Neural progenitor cell (in vitro differentiated cells): Measurements from ENCODE around the gene KCNAB1. TPM values are rescaled to one million over a fixed set of nuclear protein-coding genes. Genes with fewer than 3 reads are reported as not detected.

Experiments
- DNase-seq: peaks from one replicate; pipeline ENCODE4 v3.0.0-alpha.2; 2016; ENCODE audit warnings: low spot score
- H2AFZ ChIP-seq: fragments of 200-600 bp; sonication (generic); replicated peaks from 2 replicates; pipeline ENCODE4 v1.6.1; 2016; ENCODE audit warnings: antibody characterized with exemption
- H3F3A ChIP-seq: fragments of 200-600 bp; sonication (generic); 2 replicates; pipeline ENCODE4 v1.6.1; 2016; ENCODE audit warnings: antibody characterized with exemption, low read depth
- H3K27ac ChIP-seq: fragments of 200-600 bp; sonication (generic); 2 replicates; pipeline ENCODE4 v1.5.1; 2016; ENCODE audit warnings: mild to moderate bottlenecking
- H3K27me3 ChIP-seq: fragments of 200-600 bp; sonication (generic); 2 replicates; pipeline ENCODE4 v1.6.1; 2016; ENCODE audit warnings: mild to moderate bottlenecking, moderate library complexity
- H3K36me3 ChIP-seq: fragments of 200-600 bp; sonication (generic); 2 replicates; pipeline ENCODE4 v1.5.1; 2016
- H3K4me1 ChIP-seq: fragments of 200-600 bp; sonication (generic); 2 replicates; pipeline ENCODE4 v1.6.1; 2016; ENCODE audit warnings: mixed run types
- H3K4me2 ChIP-seq: fragments of 200-600 bp; sonication (generic); 2 replicates; pipeline ENCODE4 v1.6.1; 2016
- H3K4me3 ChIP-seq: fragments of 200-600 bp; sonication (generic); 2 replicates; pipeline ENCODE4 v1.5.1; 2016
- H3K79me2 ChIP-seq: fragments of 200-600 bp; sonication (generic); 2 replicates; pipeline ENCODE4 v1.6.1; 2016; ENCODE audit warnings: low read depth
- H3K9ac ChIP-seq: fragments of 200-600 bp; sonication (generic); 2 replicates; pipeline ENCODE4 v1.6.1; 2016
- H3K9me3 ChIP-seq: fragments of 200-600 bp; sonication (generic); 2 replicates; pipeline ENCODE4 v1.5.1; 2016; ENCODE audit warnings: low read depth
- H4K20me1 ChIP-seq: fragments of 200-600 bp; sonication (generic); 2 replicates; pipeline ENCODE4 v1.6.1; 2016; ENCODE audit warnings: low read depth
- H3K27ac Mint-ChIP-seq: 3 replicates; pipeline ENCODE4 v1.8.0; 2021; ENCODE audit warnings: mixed read lengths
- H3K27me3 Mint-ChIP-seq: 2 replicates; pipeline ENCODE4 v1.8.0; 2022; ENCODE audit warnings: low read depth, mild to moderate bottlenecking, inconsistent platforms, moderate library complexity, mixed read lengths; ENCODE audit not compliant: insufficient read depth
- H3K36me3 Mint-ChIP-seq: 3 replicates; pipeline ENCODE4 v1.8.0; 2021; ENCODE audit warnings: mixed read lengths
- H3K4me1 Mint-ChIP-seq: 3 replicates; pipeline ENCODE4 v1.8.0; 2021; ENCODE audit warnings: mixed read lengths
- H3K4me3 Mint-ChIP-seq: 3 replicates; pipeline ENCODE4 v1.8.0; 2021; ENCODE audit warnings: mild to moderate bottlenecking, moderate library complexity, mixed read lengths
- H3K9me3 Mint-ChIP-seq: 3 replicates; pipeline ENCODE4 v1.8.0; 2020; ENCODE audit warnings: mixed read lengths
- EZH2 ChIP-seq: fragments of 200-600 bp; sonication (generic); IDR thresholded peaks from 2 replicates; pipeline ENCODE4 v1.6.1; 2017; ENCODE audit warnings: antibody characterized with exemption, mild to moderate bottlenecking, moderate library complexity
- EZH2phosphoT487 ChIP-seq: fragments of 200-600 bp; sonication (generic); IDR thresholded peaks from 2 replicates; pipeline ENCODE4 v1.6.1; 2017; ENCODE audit warnings: antibody characterized with exemption
- total RNA-seq: library from RNA; depleted of rRNA; stranded (reverse); fragments of >200 nt; gene quantifications from 2 replicates; pipeline ENCODE4 v1.2.3, GENCODE V29; 2015; ENCODE audit warnings: low replicate concordance
- TF ChIP-seq, protein P1 (sequence below): fragments of 200-600 bp; sonication (generic); IDR thresholded peaks from 2 replicates; pipeline ENCODE4 v1.5.1; 2017; ENCODE audit warnings: antibody characterized with exemption, mild to moderate bottlenecking

Gene KCNAB1
- total RNA-seq, 1 donor from 2014 or later, result 0.24 TPM

DNA sequence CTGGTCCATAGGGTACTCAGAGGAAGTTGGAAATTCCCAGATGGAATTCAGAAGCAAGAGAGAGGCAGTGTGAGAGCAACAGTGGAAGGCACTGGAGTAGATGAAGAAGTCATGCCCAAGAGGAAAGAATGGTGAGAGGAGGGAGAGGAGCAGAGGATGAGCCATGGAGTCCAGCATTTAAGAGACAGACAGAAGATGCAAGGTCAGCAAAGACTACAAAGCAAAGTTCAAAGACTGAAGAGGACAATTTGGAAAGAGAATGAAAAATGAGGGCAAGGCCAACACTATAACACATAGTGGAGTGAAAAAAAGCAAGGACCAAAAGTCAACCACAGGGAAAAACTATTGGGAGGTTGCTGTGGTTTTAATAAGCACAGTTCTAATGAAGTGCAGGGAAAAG, 255.8 kb downstream of the KCNAB1 start:
- H3K4me1 Mint-ChIP-seq, result peaks cover 13% of the 10 kb centered on the region
- peaks cover 40% of the 10 kb centered on the region for H3K4me1 ChIP-seq
- no peak overlapping the region for H3K4me2 ChIP-seq
- no peaks in the 10 kb centered on the region for H3K79me2 ChIP-seq
- H3K9ac ChIP-seq, result no peak overlapping the region
- no peaks in the 10 kb centered on the region for H3K36me3 Mint-ChIP-seq
- no peak overlapping the region for H3K27ac Mint-ChIP-seq
- H3K27me3 ChIP-seq, result no peaks in the 10 kb centered on the region
- H3K36me3 ChIP-seq, result no peaks in the 10 kb centered on the region
- TF ChIP-seq, protein P1, sequence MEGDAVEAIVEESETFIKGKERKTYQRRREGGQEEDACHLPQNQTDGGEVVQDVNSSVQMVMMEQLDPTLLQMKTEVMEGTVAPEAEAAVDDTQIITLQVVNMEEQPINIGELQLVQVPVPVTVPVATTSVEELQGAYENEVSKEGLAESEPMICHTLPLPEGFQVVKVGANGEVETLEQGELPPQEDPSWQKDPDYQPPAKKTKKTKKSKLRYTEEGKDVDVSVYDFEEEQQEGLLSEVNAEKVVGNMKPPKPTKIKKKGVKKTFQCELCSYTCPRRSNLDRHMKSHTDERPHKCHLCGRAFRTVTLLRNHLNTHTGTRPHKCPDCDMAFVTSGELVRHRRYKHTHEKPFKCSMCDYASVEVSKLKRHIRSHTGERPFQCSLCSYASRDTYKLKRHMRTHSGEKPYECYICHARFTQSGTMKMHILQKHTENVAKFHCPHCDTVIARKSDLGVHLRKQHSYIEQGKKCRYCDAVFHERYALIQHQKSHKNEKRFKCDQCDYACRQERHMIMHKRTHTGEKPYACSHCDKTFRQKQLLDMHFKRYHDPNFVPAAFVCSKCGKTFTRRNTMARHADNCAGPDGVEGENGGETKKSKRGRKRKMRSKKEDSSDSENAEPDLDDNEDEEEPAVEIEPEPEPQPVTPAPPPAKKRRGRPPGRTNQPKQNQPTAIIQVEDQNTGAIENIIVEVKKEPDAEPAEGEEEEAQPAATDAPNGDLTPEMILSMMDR, result no peak
- H3K4me3 ChIP-seq, result no peak overlapping the region
- no peak overlapping the region for H3K27ac ChIP-seq
- no peaks in the 10 kb centered on the region for H3K9me3 Mint-ChIP-seq
- H3F3A ChIP-seq, result peaks cover 13% of the 10 kb centered on the region
- H2AFZ ChIP-seq, result no peak overlapping the region
- no peaks in the 10 kb centered on the region for H4K20me1 ChIP-seq
- DNase-seq, result no peak
- H3K27me3 Mint-ChIP-seq, result peaks cover 5% of the 10 kb centered on the region
- no peaks in the 10 kb centered on the region for H3K9me3 ChIP-seq
- H3K4me3 Mint-ChIP-seq, result no peak overlapping the region

DNA sequence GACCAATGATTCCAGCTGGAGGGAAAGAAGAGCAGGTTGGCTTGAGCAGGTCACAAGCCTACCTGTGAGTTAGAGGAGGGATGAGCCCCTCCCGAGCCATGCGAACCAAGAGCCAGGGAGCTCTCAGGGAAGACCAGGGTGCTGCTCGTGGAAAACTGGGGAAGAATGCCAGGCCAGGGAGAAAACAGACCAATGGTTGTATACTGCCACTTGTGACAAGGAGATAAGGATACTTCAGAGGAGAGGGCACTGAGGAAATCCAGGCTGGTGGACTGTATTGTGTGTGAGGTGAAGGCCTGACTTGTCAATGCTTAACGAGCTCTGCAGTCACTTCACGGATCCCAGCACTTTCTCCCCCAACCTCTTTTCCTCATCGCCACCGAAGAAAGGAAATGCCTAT, 256.9 kb downstream of the KCNAB1 start:
- no peaks in the 10 kb centered on the region for H3K9me3 ChIP-seq
- Mint-ChIP-seq H3K4me1 (peaks cover 13% of the 10 kb centered on the region), H3K27ac (no peak overlapping the region), H3K9me3 (no peaks in the 10 kb centered on the region), H3K36me3 (no peaks in the 10 kb centered on the region), H3K27me3 (peaks cover 5% of the 10 kb centered on the region), H3K4me3 (no peak overlapping the region)
- DNase-seq, result no peak
- no peak overlapping the region for H2AFZ ChIP-seq
- peaks cover 13% of the 10 kb centered on the region for H3F3A ChIP-seq
- TF ChIP-seq EZH2, result no peak
- no peak for TF ChIP-seq EZH2phosphoT487
- TF ChIP-seq, protein P1, result no peak
- H3K27me3 ChIP-seq, result no peaks in the 10 kb centered on the region
- H3K9ac ChIP-seq, result no peak overlapping the region
- no peaks in the 10 kb centered on the region for H3K36me3 ChIP-seq
- no peak overlapping the region for H3K4me3 ChIP-seq
- H3K4me1 ChIP-seq, result peaks cover 32% of the 10 kb centered on the region
- no peak overlapping the region for H3K27ac ChIP-seq
- H3K4me2 ChIP-seq, result no peak overlapping the region
- H3K79me2 ChIP-seq, result no peaks in the 10 kb centered on the region
- H4K20me1 ChIP-seq, result no peaks in the 10 kb centered on the region

DNA sequence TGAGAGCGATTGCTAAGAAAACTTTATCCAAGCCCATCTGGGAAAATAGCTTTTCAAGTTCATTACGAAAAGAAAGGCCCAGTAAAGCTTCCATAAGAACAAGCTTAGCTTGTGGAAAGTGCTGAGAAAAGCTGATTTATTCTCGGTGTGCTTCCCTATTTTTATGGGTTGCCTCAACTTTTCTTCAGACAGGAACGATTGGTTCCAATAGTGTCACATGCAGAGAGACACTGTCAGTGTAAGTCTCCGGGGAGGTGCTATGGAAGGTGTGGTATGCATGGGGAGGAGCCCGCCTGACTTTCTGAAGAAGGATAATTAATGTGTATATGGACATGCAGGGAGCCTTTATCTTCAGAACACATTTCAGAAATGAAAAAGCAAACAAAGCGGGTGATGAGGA, 257.3 kb downstream of the KCNAB1 start:
- no peak for DNase-seq
- H3K4me2 ChIP-seq, result no peak overlapping the region
- no peaks in the 10 kb centered on the region for H3K79me2 ChIP-seq
- H3K4me1 ChIP-seq, result peaks cover 28% of the 10 kb centered on the region
- H3K9me3 Mint-ChIP-seq, result no peaks in the 10 kb centered on the region
- TF ChIP-seq, protein P1, result no peak
- TF ChIP-seq EZH2phosphoT487, result no peak
- TF ChIP-seq EZH2, result no peak
- peaks cover 5% of the 10 kb centered on the region for H3K27me3 Mint-ChIP-seq
- H3K9me3 ChIP-seq, result no peaks in the 10 kb centered on the region
- H3F3A ChIP-seq, result peaks cover 10% of the 10 kb centered on the region
- H3K36me3 ChIP-seq, result no peaks in the 10 kb centered on the region
- no peaks in the 10 kb centered on the region for H3K27me3 ChIP-seq
- H2AFZ ChIP-seq, result no peak overlapping the region
- H3K4me3 ChIP-seq, result no peak overlapping the region
- no peaks in the 10 kb centered on the region for H4K20me1 ChIP-seq
- H3K27ac Mint-ChIP-seq, result no peak overlapping the region
- H3K27ac ChIP-seq, result no peak overlapping the region
- H3K9ac ChIP-seq, result no peak overlapping the region
- no peaks in the 10 kb centered on the region for H3K36me3 Mint-ChIP-seq
- H3K4me3 Mint-ChIP-seq, result no peak overlapping the region
- peaks cover 10% of the 10 kb centered on the region for H3K4me1 Mint-ChIP-seq
